ENCODE data around the gene C21orf91.
A peak's percentile ranks its signal among the peaks of the same experiment; 100 is the strongest.

The C21orf91 gene

GRCh38 chr21:17796503-17796902 is 22.7 kb downstream of the C21orf91 start:
- DNase-seq, result no peak

GRCh38 chr21:17796037-17796403 is 23.1 kb downstream of the C21orf91 start:
- DNase-seq, result no peak

GRCh38 chr21:17795146-17796036 is 23.8 kb downstream of the C21orf91 start:
- DNase-seq, result no peak

GRCh38 chr21:17794518-17795145 is 24.5 kb downstream of the C21orf91 start:
- no peak for DNase-seq

GRCh38 chr21:17793246-17794123 is 25.7 kb downstream of the C21orf91 start:
- no peak for DNase-seq

- DNase-seq, result no peak
Measured at GRCh38 chr21:17789656-17790055, 29.5 kb downstream of the C21orf91 start.

- no peak for DNase-seq
Measured at GRCh38 chr21:17789069-17789468, 30.1 kb downstream of the C21orf91 start.

GRCh38 chr21:17786851-17787181 is 32.3 kb downstream of the C21orf91 start:
- DNase-seq, result no peak

GRCh38 chr21:17786071-17786850 is 32.9 kb downstream of the C21orf91 start:
- DNase-seq, result no peak

- no peak for DNase-seq
Measured at GRCh38 chr21:17785403-17785788, 33.8 kb downstream of the C21orf91 start.

- no peak for DNase-seq
Measured at GRCh38 chr21:17784604-17785402, 34.4 kb downstream of the C21orf91 start.

- no peak for DNase-seq
Measured at GRCh38 chr21:17784180-17784598, 35.0 kb downstream of the C21orf91 start.

GRCh38 chr21:17783481-17784179 is 35.5 kb downstream of the C21orf91 start:
- no peak for DNase-seq

GRCh38 chr21:17783003-17783402 is 36.2 kb downstream of the C21orf91 start:
- no peak for DNase-seq

GRCh38 chr21:17782051-17782450 is 37.1 kb downstream of the C21orf91 start:
- DNase-seq, result no peak

- no peak for DNase-seq
Measured at GRCh38 chr21:17781524-17781923, 37.6 kb downstream of the C21orf91 start.

- DNase-seq, result peak; percentile 76
Measured at GRCh38 chr21:17780539-17780938, 38.6 kb downstream of the C21orf91 start.

- DNase-seq, result no peak
Measured at GRCh38 chr21:17779980-17780379, 39.2 kb downstream of the C21orf91 start.

- DNase-seq, result no peak
Measured at GRCh38 chr21:17779496-17779895, 39.7 kb downstream of the C21orf91 start.

GRCh38 chr21:17777072-17777765 is 41.9 kb downstream of the C21orf91 start:
- DNase-seq, result no peak
